Loucy (cell line): ENCODE measurements around the gene NRDE2.

Experiments
- H2AFZ ChIP-seq: fragments of 200-600 bp; sonication (generic); 2 replicates; pipeline ENCODE4 v1.6.0; 2016; ENCODE audit warnings: antibody characterized with exemption, mild to moderate bottlenecking, low read length, moderate library complexity
- H3F3A ChIP-seq: fragments of 200-600 bp; 2 replicates; pipeline ENCODE4 v1.6.0; 2016; ENCODE audit warnings: antibody characterized with exemption, low read depth, mild to moderate bottlenecking
- H3K27me3 ChIP-seq: fragments of 200-600 bp; sonication (generic); 2 replicates; pipeline ENCODE4 v1.6.1; 2014; ENCODE audit warnings: low read length, mild to moderate bottlenecking; ENCODE audit not compliant: insufficient read depth, poor library complexity, severe bottlenecking
- H3K36me3 ChIP-seq: fragments of 200-600 bp; sonication (generic); 2 replicates; pipeline ENCODE4 v1.6.1; 2016; ENCODE audit warnings: low read length; ENCODE audit not compliant: insufficient read depth
- H3K4me1 ChIP-seq: fragments of 200-600 bp; sonication (generic); 2 replicates; pipeline ENCODE4 v1.5.1; 2014; ENCODE audit warnings: low read length, mild to moderate bottlenecking; ENCODE audit not compliant: insufficient read depth, poor library complexity, severe bottlenecking
- H3K4me2 ChIP-seq: fragments of 200-600 bp; sonication (generic); 2 replicates; pipeline ENCODE4 v1.6.0; 2014; ENCODE audit warnings: antibody characterized with exemption, low read length, low read depth, mild to moderate bottlenecking; ENCODE audit not compliant: poor library complexity, severe bottlenecking
- H3K4me3 ChIP-seq: fragments of 200-600 bp; sonication (generic); 2 replicates; pipeline ENCODE4 v1.5.1; 2014; ENCODE audit warnings: low read length, mild to moderate bottlenecking, mixed read lengths; ENCODE audit not compliant: poor library complexity, severe bottlenecking
- H3K79me2 ChIP-seq: fragments of 200-600 bp; sonication (generic); 2 replicates; pipeline ENCODE4 v1.6.1; 2014; ENCODE audit warnings: low read length; ENCODE audit not compliant: insufficient read depth
- H3K9ac ChIP-seq: fragments of 200-600 bp; sonication (generic); 2 replicates; pipeline ENCODE4 v1.6.0; 2014; ENCODE audit warnings: mild to moderate bottlenecking, low read depth, low read length, moderate library complexity; ENCODE audit not compliant: poor library complexity, severe bottlenecking
- H3K9me2 ChIP-seq: fragments of 200-600 bp; sonication (generic); replicated peaks from 2 replicates; pipeline ENCODE4 v1.6.1; 2016; ENCODE audit warnings: low read depth, low read length, mixed read lengths
- H3K9me3 ChIP-seq: fragments of 200-600 bp; sonication (generic); 2 replicates; pipeline ENCODE4 v1.6.1; 2014; ENCODE audit warnings: mild to moderate bottlenecking, antibody characterized with exemption, low read length, low read depth; ENCODE audit not compliant: insufficient read depth
- H4K20me1 ChIP-seq: fragments of 200-600 bp; sonication (generic); 2 replicates; pipeline ENCODE4 v1.6.0; 2014; ENCODE audit warnings: antibody characterized with exemption, low read length, mild to moderate bottlenecking; ENCODE audit not compliant: insufficient read depth, poor library complexity, severe bottlenecking
- EZH2phosphoT487 ChIP-seq: fragments of 200-600 bp; IDR thresholded peaks from 2 replicates; pipeline ENCODE4 v1.6.1; 2018; ENCODE audit warnings: antibody characterized with exemption, mild to moderate bottlenecking, moderate library complexity, borderline replicate concordance
- TF ChIP-seq, protein P1 (sequence below): fragments of 200-600 bp; sonication (generic); conservative IDR thresholded peaks from 2 replicates; pipeline ENCODE4 v1.5.1; 2014; ENCODE audit warnings: mild to moderate bottlenecking, antibody characterized with exemption, low read length

The NRDE2 gene

GRCh38 chr14:90228478-90228877 is 103.3 kb downstream of the NRDE2 start:
- no peaks in the 10 kb centered on the region for H3K27me3 ChIP-seq
- no peaks in the 10 kb centered on the region for H3K9me3 ChIP-seq
- no peak overlapping the region for H2AFZ ChIP-seq
- TF ChIP-seq EZH2phosphoT487, result no peak
- TF ChIP-seq, protein P1, sequence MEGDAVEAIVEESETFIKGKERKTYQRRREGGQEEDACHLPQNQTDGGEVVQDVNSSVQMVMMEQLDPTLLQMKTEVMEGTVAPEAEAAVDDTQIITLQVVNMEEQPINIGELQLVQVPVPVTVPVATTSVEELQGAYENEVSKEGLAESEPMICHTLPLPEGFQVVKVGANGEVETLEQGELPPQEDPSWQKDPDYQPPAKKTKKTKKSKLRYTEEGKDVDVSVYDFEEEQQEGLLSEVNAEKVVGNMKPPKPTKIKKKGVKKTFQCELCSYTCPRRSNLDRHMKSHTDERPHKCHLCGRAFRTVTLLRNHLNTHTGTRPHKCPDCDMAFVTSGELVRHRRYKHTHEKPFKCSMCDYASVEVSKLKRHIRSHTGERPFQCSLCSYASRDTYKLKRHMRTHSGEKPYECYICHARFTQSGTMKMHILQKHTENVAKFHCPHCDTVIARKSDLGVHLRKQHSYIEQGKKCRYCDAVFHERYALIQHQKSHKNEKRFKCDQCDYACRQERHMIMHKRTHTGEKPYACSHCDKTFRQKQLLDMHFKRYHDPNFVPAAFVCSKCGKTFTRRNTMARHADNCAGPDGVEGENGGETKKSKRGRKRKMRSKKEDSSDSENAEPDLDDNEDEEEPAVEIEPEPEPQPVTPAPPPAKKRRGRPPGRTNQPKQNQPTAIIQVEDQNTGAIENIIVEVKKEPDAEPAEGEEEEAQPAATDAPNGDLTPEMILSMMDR, result no peak
- no peaks in the 10 kb centered on the region for H3K36me3 ChIP-seq
- H3K9me2 ChIP-seq, result no peaks in the 10 kb centered on the region; the same call in 1 of the 2 replicates
- H3K4me3 ChIP-seq, result no peak overlapping the region
- no peaks in the 10 kb centered on the region for H3K4me1 ChIP-seq
- no peak overlapping the region for H3K9ac ChIP-seq
- no peaks in the 10 kb centered on the region for H3F3A ChIP-seq
- H3K4me2 ChIP-seq, result no peak overlapping the region
- no peaks in the 10 kb centered on the region for H3K79me2 ChIP-seq
- H4K20me1 ChIP-seq, result no peaks in the 10 kb centered on the region
